IgD-negative memory B cell (primary cell): ENCODE measurements around the gene PXYLP1. TPM values are rescaled to one million over a fixed set of nuclear protein-coding genes. Genes with fewer than 3 reads are reported as not detected.

ENCODE experiments used
- H3K27ac Mint-ChIP-seq, 3 donors: one replicate each; pipeline ENCODE4 v1.8.0; 2020 to 2022; ENCODE audit warnings: mild to moderate bottlenecking in 3 of 3, mixed read lengths in 3 of 3, moderate library complexity in 1 of 3
- H3K27me3 Mint-ChIP-seq: one replicate; pipeline ENCODE4 v1.8.0; 2021; ENCODE audit warnings: mixed read lengths
- H3K36me3 Mint-ChIP-seq: one replicate; pipeline ENCODE4 v1.8.0; 2020; ENCODE audit warnings: mild to moderate bottlenecking, mixed read lengths
- H3K4me1 Mint-ChIP-seq, 3 donors: one replicate each; pipeline ENCODE4 v1.8.0; 2020 to 2022; ENCODE audit warnings: mixed read lengths in 3 of 3, mild to moderate bottlenecking in 1 of 3
- H3K4me3 Mint-ChIP-seq, 4 donors: one replicate each; pipeline ENCODE4 v1.8.0; 2020 to 2022; ENCODE audit warnings: mild to moderate bottlenecking in 4 of 4, mixed read lengths in 4 of 4, moderate library complexity in 3 of 4
- H3K9me3 Mint-ChIP-seq, 3 donors: one replicate each; pipeline ENCODE4 v1.8.0; 2020 to 2021; ENCODE audit warnings: mixed read lengths in 3 of 3, mild to moderate bottlenecking in 1 of 3
- polyA plus RNA-seq: library from polyadenylated mRNA; unstranded; fragments of 300-500 nt; fragmentation: Illumina TruSeq; gene quantifications from one replicate; pipeline ENCODE4 v1.2.3, GENCODE V29; 2021

PXYLP1 gene
- polyA plus RNA-seq, 1 donor from 2014 or later, result 1.4 TPM

DNA sequence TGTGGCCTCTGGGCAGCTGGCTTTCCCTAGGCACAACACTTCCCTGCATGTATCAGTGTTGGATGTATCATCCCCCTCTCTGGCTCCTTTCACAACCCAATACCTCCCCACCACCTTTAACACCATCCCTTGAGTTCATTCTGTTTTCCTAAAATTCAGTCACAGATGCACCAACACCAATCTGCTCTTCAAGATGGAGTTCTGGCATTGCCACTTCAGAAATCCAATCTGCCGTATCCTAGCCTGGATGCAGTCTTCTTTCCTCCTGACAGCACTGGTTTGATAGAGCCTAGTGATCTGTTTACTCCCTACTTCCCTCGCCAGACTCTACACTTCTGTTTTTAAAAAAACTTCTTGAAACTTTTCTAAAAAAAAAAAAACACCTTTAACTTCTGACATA lies 21.7 kb downstream of the PXYLP1 start:
- H3K36me3 Mint-ChIP-seq, result peaks cover 4% of the 10 kb centered on the region
- H3K4me3 Mint-ChIP-seq, result no peak overlapping the region
- H3K9me3 Mint-ChIP-seq, result no peaks in the 10 kb centered on the region
- no peak overlapping the region for H3K27ac Mint-ChIP-seq
- H3K27me3 Mint-ChIP-seq, result peaks cover 3% of the 10 kb centered on the region
- no peaks in the 10 kb centered on the region for H3K4me1 Mint-ChIP-seq

DNA sequence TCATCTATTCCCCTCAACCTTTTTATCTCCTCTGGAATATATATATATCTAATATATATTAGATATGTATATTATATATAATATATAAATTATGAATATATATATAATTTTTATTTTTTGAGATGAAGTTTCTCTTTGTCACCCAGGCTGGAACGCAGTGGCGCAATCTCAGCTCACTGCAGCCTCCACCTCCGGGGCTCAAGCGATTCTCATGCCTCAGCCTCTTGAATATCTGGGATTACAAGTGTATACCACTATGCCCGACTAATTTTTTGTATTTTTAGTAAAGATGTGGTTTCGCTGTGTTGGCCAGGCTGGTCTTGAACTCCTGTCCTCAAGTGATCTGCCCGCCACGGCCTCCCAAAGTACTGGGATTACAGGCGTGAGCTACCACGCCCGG lies 22.2 kb downstream of the PXYLP1 start:
- no peaks in the 10 kb centered on the region for H3K9me3 Mint-ChIP-seq
- peaks cover 4% of the 10 kb centered on the region for H3K36me3 Mint-ChIP-seq
- H3K4me3 Mint-ChIP-seq, result no peak overlapping the region
- no peaks in the 10 kb centered on the region for H3K4me1 Mint-ChIP-seq
- peaks cover 3% of the 10 kb centered on the region for H3K27me3 Mint-ChIP-seq
- no peak overlapping the region for H3K27ac Mint-ChIP-seq

DNA sequence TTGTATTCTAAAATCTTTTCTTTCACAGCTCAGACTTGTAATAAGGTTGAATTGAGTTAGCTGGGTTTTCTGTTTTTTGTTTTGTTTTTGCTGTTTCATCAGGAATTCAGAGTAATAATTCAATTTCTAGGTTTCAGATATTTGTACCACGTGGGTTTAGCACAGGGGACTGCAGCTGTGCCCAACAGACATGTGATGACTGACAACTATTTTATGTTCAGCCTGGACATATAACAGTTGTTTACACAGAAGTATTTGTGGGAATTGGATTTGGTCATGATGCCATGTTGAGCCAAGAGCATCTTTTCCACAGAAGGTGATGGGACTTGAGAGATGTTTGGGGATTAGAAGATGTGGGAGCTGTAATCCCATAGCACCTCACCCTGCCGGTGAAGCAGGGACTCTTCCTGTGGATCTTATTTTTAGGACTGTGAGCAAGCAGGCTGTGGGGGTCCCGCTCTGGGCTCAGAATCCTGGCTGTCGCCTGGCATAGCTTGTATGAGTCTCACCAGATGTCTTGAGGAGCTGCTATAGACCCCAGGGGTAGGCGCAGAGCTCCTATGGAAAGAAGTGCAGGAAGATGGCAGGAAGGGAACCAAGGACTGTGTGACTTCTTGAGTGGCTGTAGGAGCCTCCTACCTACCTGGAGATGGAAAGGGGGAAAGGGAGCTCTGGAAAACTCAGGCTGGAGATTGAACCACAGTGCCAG lies 23.7 kb downstream of the PXYLP1 start:
- Mint-ChIP-seq H3K9me3 (no peaks in the 10 kb centered on the region), H3K4me1 (no peaks in the 10 kb centered on the region), H3K36me3 (peaks cover 4% of the 10 kb centered on the region), H3K4me3 (no peak overlapping the region), H3K27ac (no peak overlapping the region), H3K27me3 (peaks cover 3% of the 10 kb centered on the region)

DNA sequence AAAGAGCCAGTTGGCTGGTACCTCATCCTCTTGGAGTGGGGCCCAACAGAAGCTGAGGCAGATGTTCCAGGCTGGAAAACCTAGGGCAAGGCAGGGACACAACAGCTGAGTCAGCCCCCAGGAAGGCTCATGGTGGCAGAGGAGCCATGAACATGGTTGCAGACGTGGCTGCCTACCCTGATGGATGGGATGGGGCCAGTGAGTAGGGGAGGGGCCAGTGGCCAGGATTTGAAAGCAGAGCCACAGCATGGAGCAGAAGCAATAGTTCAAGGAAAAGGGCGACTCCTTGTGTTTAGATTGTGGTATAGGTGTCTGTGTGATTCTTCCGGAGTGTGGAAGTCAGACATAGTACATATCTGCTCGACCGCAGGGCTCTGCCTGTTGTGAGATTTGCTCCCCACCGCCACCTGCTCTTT lies 24.2 kb downstream of the PXYLP1 start:
- H3K36me3 Mint-ChIP-seq, result peaks cover 3% of the 10 kb centered on the region
- no peaks in the 10 kb centered on the region for H3K9me3 Mint-ChIP-seq
- no peaks in the 10 kb centered on the region for H3K4me1 Mint-ChIP-seq
- no peak overlapping the region for H3K27ac Mint-ChIP-seq
- H3K27me3 Mint-ChIP-seq, result peaks cover 3% of the 10 kb centered on the region
- H3K4me3 Mint-ChIP-seq, result no peak overlapping the region

DNA sequence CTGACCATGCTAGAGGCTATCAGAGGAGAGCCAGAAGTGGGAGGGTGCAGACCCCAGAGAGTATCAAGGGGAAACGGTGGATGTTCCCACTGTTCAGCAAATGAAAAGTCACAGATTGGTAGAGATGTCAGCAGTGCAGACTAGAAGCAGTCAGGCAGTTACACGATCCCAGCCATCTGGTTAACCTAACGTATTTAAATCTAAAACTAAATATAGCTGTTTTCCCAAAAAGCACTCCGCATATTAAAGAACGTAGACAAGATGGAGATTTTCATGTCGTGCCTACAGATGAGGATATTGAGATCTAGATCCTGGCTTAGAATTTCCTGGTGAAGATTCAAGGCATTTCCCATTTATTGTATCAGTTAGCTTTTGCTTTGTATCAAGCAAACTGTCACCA lies 25.2 kb downstream of the PXYLP1 start:
- Mint-ChIP-seq H3K36me3 (peaks cover 6% of the 10 kb centered on the region), H3K4me1 (no peaks in the 10 kb centered on the region), H3K9me3 (no peaks in the 10 kb centered on the region), H3K27me3 (peaks cover 3% of the 10 kb centered on the region), H3K4me3 (no peak overlapping the region), H3K27ac (peak overlapping the region in 1 of 3 donors; percentile 45)

DNA sequence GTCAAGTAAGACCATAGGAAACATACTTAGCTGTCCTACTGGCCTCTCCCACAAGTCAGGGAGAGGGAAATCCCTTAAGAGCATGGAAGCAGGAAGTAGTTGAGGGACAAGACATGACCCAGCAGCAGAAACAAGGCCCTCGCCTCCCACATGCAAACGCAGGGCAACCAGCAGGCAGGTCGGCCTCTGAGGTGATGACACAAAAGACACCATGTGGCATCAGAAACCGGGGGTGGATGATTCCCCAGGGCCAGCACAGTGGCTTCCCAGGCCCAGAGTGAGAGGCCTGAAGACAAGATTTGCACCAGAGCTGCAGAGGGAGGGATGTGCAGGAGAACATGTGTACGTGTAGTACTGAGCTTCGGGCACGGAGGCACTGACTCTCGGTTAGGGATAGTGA lies 26.3 kb downstream of the PXYLP1 start:
- peaks cover 6% of the 10 kb centered on the region for H3K36me3 Mint-ChIP-seq
- H3K4me1 Mint-ChIP-seq, result no peaks in the 10 kb centered on the region
- H3K9me3 Mint-ChIP-seq, result no peaks in the 10 kb centered on the region
- H3K27ac Mint-ChIP-seq, result no peak overlapping the region
- H3K4me3 Mint-ChIP-seq, result no peak overlapping the region
- H3K27me3 Mint-ChIP-seq, result peaks cover 3% of the 10 kb centered on the region

DNA sequence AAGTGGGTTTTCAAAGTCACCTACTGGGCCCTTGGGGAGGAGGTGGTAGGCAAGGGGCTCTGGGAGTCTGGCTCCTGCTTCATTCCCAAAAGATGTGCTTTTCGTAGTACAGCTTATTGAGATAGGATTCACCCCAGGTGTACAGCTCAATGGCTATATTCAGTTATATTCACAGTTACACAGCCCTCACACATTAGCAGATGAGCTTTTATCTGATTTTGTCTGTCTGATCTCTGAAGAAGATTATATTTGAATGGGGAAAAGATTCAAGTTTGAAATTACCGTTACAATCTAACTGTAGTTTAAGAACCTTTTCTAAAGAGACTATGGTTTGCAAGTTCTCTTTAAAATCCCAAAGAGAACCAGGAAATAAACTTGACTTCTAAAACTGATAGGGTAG lies 27.3 kb downstream of the PXYLP1 start:
- peaks cover 3% of the 10 kb centered on the region for H3K27me3 Mint-ChIP-seq
- H3K27ac Mint-ChIP-seq, result no peak overlapping the region
- no peaks in the 10 kb centered on the region for H3K4me1 Mint-ChIP-seq
- no peak overlapping the region for H3K4me3 Mint-ChIP-seq
- H3K9me3 Mint-ChIP-seq, result no peaks in the 10 kb centered on the region
- H3K36me3 Mint-ChIP-seq, result peaks cover 6% of the 10 kb centered on the region

DNA sequence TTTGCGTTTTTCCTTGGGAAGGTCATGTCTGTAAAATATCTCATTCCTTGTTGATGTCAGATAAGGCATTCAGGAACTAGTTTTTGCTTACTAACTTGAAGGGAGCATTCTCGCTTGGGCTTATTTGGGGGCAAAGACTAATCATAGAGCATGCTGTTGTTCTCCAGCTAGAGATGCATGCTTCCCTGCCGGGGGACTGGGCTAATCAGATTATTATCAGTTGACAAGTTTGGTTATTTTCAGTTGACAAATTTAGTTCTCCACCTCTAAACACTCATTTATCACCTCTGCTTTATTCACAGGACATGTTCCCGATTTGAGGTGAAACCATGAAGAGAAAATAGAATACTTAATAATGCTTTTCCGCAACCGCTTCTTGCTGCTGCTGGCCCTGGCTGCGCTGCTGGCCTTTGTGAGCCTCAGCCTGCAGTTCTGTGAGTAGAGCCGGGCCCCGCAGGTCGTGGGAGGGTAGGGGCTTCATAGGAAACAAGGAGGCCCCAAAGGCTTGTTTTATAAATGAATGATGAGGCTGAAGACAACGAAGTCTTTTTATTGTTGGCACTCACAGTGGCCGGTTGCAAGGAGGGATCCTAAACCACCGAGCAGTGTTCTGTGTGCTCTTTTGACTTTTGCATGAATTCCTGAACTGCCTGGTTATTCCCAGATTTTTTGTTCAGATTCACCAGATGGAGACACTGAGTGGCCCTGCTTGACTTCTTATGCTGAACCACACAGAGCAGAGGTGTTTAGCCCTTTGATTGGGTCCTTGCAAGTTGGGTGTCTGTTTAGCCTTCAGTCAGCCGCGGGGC lies 28.4 kb downstream of the PXYLP1 start:
- H3K4me3 Mint-ChIP-seq, result no peak overlapping the region
- H3K4me1 Mint-ChIP-seq, result no peaks in the 10 kb centered on the region
- peaks cover 6% of the 10 kb centered on the region for H3K36me3 Mint-ChIP-seq
- H3K9me3 Mint-ChIP-seq, result no peaks in the 10 kb centered on the region
- H3K27ac Mint-ChIP-seq, result no peak overlapping the region
- H3K27me3 Mint-ChIP-seq, result peaks cover 3% of the 10 kb centered on the region

DNA sequence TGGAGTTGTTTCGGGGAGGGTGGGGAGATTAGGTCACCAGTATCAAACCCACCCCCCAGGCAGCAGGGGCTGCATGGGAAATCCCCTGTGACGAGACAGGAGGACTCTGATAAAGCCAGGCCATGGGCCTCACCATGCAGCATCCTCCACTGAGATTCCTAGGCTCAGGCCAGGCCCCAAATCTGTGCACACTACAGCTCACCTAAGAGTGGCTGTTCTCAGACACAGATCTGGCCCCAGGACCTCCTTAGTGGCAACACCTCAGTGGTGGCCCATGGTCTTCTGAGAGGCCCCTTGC lies 29.0 kb downstream of the PXYLP1 start:
- Mint-ChIP-seq H3K27ac (no peak overlapping the region), H3K4me3 (peak overlapping the region in 1 of 4 donors; percentile 12)

DNA sequence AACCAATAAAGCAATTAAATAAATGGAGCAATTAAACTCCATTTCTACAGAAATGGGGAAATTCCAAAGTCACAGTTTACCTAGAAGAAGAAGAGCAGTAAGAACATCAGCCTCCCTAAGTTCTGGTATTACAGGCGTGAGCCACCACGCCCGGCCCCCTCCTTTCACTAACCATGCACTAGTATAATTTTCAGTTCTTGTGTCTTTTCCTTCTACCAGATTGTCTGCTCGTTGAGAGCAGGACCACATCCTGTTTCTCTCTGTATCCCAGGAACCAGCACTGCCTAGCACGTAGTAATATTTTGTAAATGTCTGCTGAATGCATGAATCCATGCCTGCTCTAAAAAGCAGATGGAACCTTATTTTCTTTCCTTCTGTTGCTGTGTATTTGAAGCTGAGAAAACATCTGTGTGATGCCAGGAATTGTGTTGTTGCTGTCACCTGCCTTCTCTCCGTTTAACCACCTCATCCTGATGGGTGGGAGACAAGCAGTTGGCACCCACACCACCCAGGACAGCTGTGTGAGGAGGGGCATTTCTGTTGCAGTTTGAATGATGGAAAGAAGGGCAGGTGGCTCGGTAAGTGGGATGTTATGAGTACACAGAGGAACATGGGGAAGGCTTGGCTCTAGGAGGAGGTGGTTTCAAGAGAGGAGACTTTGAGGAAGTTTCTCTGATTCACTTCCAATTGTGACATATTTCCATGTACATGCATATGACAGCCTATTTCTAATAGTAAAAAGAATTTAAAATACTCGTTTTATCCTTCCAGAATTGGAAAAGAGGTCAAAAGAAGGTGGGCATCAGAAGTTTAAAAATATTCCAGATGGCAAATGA lies 30.1 kb downstream of the PXYLP1 start:
- Mint-ChIP-seq H3K4me3 (no peak overlapping the region), H3K4me1 (peaks cover under 1 to 3% (median under 1%) of the 10 kb centered on the region in 3 donors), H3K27me3 (no peaks in the 10 kb centered on the region), H3K27ac (no peak overlapping the region), H3K36me3 (peaks cover 3% of the 10 kb centered on the region), H3K9me3 (no peaks in the 10 kb centered on the region)

More for the DNA sequence above, 29.0 kb downstream of the PXYLP1 start:
- H3K27me3 Mint-ChIP-seq, result peaks cover 3% of the 10 kb centered on the region
- no peaks in the 10 kb centered on the region for H3K4me1 Mint-ChIP-seq
- H3K36me3 Mint-ChIP-seq, result peaks cover 3% of the 10 kb centered on the region
- H3K9me3 Mint-ChIP-seq, result no peaks in the 10 kb centered on the region

DNA sequence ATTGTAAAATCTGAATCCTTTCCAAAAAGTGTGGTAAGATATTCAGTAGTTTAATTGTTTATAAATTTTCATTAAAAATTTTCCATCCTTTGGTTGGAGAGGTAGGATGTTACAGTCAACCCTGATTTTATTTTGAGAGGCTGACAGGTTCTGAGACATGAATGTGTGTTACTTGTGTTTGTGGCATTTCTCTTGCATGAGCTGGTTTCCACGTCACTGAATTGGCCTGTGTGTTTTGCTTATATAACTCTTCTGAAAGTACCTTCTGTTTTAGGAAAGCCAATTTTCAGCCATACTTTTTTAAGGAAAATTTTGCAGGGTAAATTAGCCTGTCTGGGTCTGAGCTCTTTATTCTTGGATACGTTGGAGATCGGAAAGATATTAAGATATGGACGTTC lies 30.7 kb downstream of the PXYLP1 start:
- H3K36me3 Mint-ChIP-seq, result peaks cover 3% of the 10 kb centered on the region
- H3K9me3 Mint-ChIP-seq, result no peaks in the 10 kb centered on the region
- H3K4me3 Mint-ChIP-seq, result no peak overlapping the region
- H3K4me1 Mint-ChIP-seq, result peaks cover 6 to 9% (median 6%) of the 10 kb centered on the region in 3 donors
- no peak overlapping the region for H3K27ac Mint-ChIP-seq
- no peaks in the 10 kb centered on the region for H3K27me3 Mint-ChIP-seq

- H3K36me3 Mint-ChIP-seq, result peaks cover 3% of the 10 kb centered on the region
- peaks cover 3% of the 10 kb centered on the region for H3K27me3 Mint-ChIP-seq
- H3K27ac Mint-ChIP-seq, result peak overlapping the region in 1 of 3 donors; percentile 90
- H3K9me3 Mint-ChIP-seq, result no peaks in the 10 kb centered on the region
- peak overlapping the region in 2 of 4 donors; percentile 66 to 80 for H3K4me3 Mint-ChIP-seq
- peaks cover 8 to 11% (median 10%) of the 10 kb centered on the region in 3 donors for H3K4me1 Mint-ChIP-seq
Measured at GRCh38 chr3:141266186-141266585, 34.6 kb downstream of the PXYLP1 start.

DNA sequence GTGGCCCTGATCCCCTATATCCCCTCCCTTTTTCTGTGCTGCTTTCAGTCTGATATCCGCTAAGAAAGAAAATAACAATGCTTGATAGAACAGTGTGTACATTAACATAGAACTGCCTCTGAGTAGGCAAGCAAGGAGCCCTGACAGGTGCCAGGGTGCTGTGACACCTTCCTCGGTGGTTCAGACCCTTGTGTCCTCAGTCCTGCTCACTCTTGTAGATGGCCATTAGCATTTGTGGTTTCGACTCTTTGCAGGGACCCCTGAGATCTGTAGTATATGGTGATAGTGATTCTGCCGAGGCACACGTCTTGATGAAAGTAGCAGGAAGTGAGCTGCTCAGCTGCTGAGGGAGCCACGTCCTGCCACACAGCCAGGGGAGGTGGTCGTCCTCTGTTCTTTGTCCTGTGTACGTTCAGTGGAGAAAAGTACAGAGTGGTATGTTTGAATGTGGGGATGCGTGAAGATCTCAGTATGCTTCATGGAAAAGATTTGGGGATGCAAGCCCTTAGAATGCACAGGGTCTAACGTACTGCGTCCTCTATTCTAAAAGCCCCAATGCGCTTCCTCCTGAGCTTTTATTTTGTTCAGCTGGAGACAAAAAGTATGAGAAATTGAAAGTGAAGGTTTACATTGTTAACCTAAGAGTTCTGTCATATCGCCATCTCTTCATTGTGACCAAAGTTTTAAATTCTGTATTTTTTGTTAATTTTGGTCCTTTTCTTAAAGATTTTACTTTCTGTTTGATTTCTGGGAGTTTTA lies 35.4 kb downstream of the PXYLP1 start:
- peak overlapping the region; percentile 71 to 98 (median 90) for H3K4me3 Mint-ChIP-seq
- H3K9me3 Mint-ChIP-seq, result no peaks in the 10 kb centered on the region
- peaks cover 8 to 11% (median 10%) of the 10 kb centered on the region in 3 donors for H3K4me1 Mint-ChIP-seq
- peaks cover 3% of the 10 kb centered on the region for H3K27me3 Mint-ChIP-seq
- H3K27ac Mint-ChIP-seq, result peak overlapping the region in 2 of 3 donors; percentile 37 to 90
- H3K36me3 Mint-ChIP-seq, result no peaks in the 10 kb centered on the region

GRCh38 chr3:141267629-141268028 lies 36.0 kb downstream of the PXYLP1 start:
- Mint-ChIP-seq H3K27ac (peak overlapping the region in 2 of 3 donors; percentile 37 to 90), H3K27me3 (peaks cover 3% of the 10 kb centered on the region), H3K9me3 (no peaks in the 10 kb centered on the region), H3K4me1 (peaks cover 8 to 11% (median 10%) of the 10 kb centered on the region in 3 donors), H3K4me3 (peak overlapping the region; percentile 71 to 98 (median 90)), H3K36me3 (no peaks in the 10 kb centered on the region)
